ENCODE data around the gene SENP1.
"Not testable (repeated sequence)": the region's sequence is repeated elsewhere in the genome, so short reads cannot be mapped to it uniquely, and the experiment has no call there.

The SENP1 gene

GRCh38 chr12:48105867-48106680 is at the start of gene SENP1:
TSS of gene SENP1 (minus strand) at chr12:48106079. CDS start at chr12:48101472, 4,607 bp downstream.
- peak; percentile 91 for DNase-seq

- DNase-seq: no peak
Observed at GRCh38 chr12:48151103-48151771, 45.4 kb upstream of the SENP1 start.

GRCh38 chr12:48145981-48146380 is 40.1 kb upstream of the SENP1 start:
- no peak for DNase-seq

GRCh38 chr12:48143898-48144297 is 38.0 kb upstream of the SENP1 start:
- DNase-seq: no peak

- no peak for DNase-seq
Observed at GRCh38 chr12:48142818-48143674, 37.2 kb upstream of the SENP1 start.

- no peak for DNase-seq
Observed at GRCh38 chr12:48135027-48135426, 29.1 kb upstream of the SENP1 start.

GRCh38 chr12:48132826-48133225 is 26.9 kb upstream of the SENP1 start:
- DNase-seq: no peak

GRCh38 chr12:48131517-48131916 is 25.6 kb upstream of the SENP1 start:
- DNase-seq: no peak

GRCh38 chr12:48129376-48129775 is 23.5 kb upstream of the SENP1 start:
- DNase-seq: no peak

- DNase-seq: no peak
Observed at GRCh38 chr12:48128800-48129199, 22.9 kb upstream of the SENP1 start.

- no peak for DNase-seq
Observed at GRCh38 chr12:48126953-48127630, 21.2 kb upstream of the SENP1 start.

- DNase-seq: no peak
Observed at GRCh38 chr12:48125985-48126384, 20.1 kb upstream of the SENP1 start.

GRCh38 chr12:48125542-48125941 is 19.7 kb upstream of the SENP1 start:
- not testable (repeated sequence) for DNase-seq

GRCh38 chr12:48123169-48123568 is 17.3 kb upstream of the SENP1 start:
- DNase-seq: no peak

- no peak for DNase-seq
Observed at GRCh38 chr12:48122065-48122834, 16.4 kb upstream of the SENP1 start.

GRCh38 chr12:48121522-48121921 is 15.6 kb upstream of the SENP1 start:
- no peak for DNase-seq

GRCh38 chr12:48119834-48120195 is 13.9 kb upstream of the SENP1 start:
- no peak for DNase-seq

- peak; percentile 86 for DNase-seq
Observed at GRCh38 chr12:48119078-48119833, 13.4 kb upstream of the SENP1 start, which contains the start of gene PFKM. TSS of gene PFKM (plus strand) at chr12:48119364. CDS start at chr12:48122775, 3,411 bp downstream.

GRCh38 chr12:48118284-48118871 is 12.5 kb upstream of the SENP1 start:
- peak; percentile 28 for DNase-seq

GRCh38 chr12:48115957-48116356 is 10.1 kb upstream of the SENP1 start:
- no peak for DNase-seq

GRCh38 chr12:48111312-48111693 is 5.4 kb upstream of the SENP1 start:
- not testable (repeated sequence) for DNase-seq

All from NCI-H510A treated with DMSO at 0.1 percent for 48 hours (cell line).